WERI-Rb-1 (cell line): Measurements from ENCODE around the gene CD59.

ENCODE experiments used
- DNase-seq: peaks from one replicate; pipeline ENCODE4 v3.0.0-alpha.2; 2020
- H3K27ac ChIP-seq: fragments of 250-450 bp; sonication (Bioruptor Pico); 2 replicates; pipeline ENCODE4 v1.5.1; 2020; ENCODE audit warnings: mild to moderate bottlenecking, moderate library complexity
- H3K27me3 ChIP-seq: fragments of 250-450 bp; sonication (Bioruptor Pico); 2 replicates; pipeline ENCODE4 v1.5.1; 2021; ENCODE audit warnings: mild to moderate bottlenecking, low read depth, moderate library complexity; ENCODE audit not compliant: insufficient read depth, severe bottlenecking
- H3K36me3 ChIP-seq: fragments of 250-450 bp; sonication (Bioruptor Pico); 2 replicates; pipeline ENCODE4 v1.5.1; 2020; ENCODE audit warnings: mild to moderate bottlenecking, moderate library complexity
- H3K4me3 ChIP-seq: 2 replicates; pipeline ENCODE4 v1.5.1; 2011; ENCODE audit warnings: low read depth, mild to moderate bottlenecking, control low read depth, low read length
- H3K9me3 ChIP-seq: fragments of 250-450 bp; sonication (Bioruptor Pico); 2 replicates; pipeline ENCODE4 v1.5.1; 2021; ENCODE audit warnings: mild to moderate bottlenecking, moderate library complexity; ENCODE audit not compliant: severe bottlenecking
- CTCF ChIP-seq: IDR thresholded peaks from 2 replicates; pipeline ENCODE4 v1.5.1; 2011; ENCODE audit warnings: low read depth, mild to moderate bottlenecking, control low read depth, inconsistent platforms, low read length

Gene CD59

GRCh38 chr11:33695051-33695566 is 41.1 kb downstream of the CD59 start:
- DNase-seq, result no peak
- H3K36me3 ChIP-seq, result no peaks in the 10 kb centered on the region
- no peak overlapping the region for H3K4me3 ChIP-seq
- no peak overlapping the region for H3K27ac ChIP-seq
- no peaks in the 10 kb centered on the region for H3K9me3 ChIP-seq
- TF ChIP-seq CTCF, result no peak
- H3K27me3 ChIP-seq, result no peaks in the 10 kb centered on the region

GRCh38 chr11:33694346-33695050 is 41.7 kb downstream of the CD59 start:
- Histone ChIP-seq H3K27ac (no peak overlapping the region), H3K4me3 (no peak overlapping the region), H3K36me3 (no peaks in the 10 kb centered on the region), H3K27me3 (no peaks in the 10 kb centered on the region), H3K9me3 (no peaks in the 10 kb centered on the region)
- no peak for TF ChIP-seq CTCF
- no peak for DNase-seq

GRCh38 chr11:33692541-33692940 is 43.7 kb downstream of the CD59 start:
- H3K27me3 ChIP-seq, result no peaks in the 10 kb centered on the region
- H3K4me3 ChIP-seq, result no peak overlapping the region
- H3K9me3 ChIP-seq, result no peaks in the 10 kb centered on the region
- no peak for TF ChIP-seq CTCF
- no peaks in the 10 kb centered on the region for H3K36me3 ChIP-seq
- no peak overlapping the region for H3K27ac ChIP-seq
- no peak for DNase-seq

- no peak for TF ChIP-seq CTCF
- DNase-seq, result no peak
- H3K27me3 ChIP-seq, result no peaks in the 10 kb centered on the region
- H3K4me3 ChIP-seq, result no peak overlapping the region
- H3K9me3 ChIP-seq, result peaks cover 4% of the 10 kb centered on the region
- no peaks in the 10 kb centered on the region for H3K36me3 ChIP-seq
- H3K27ac ChIP-seq, result no peak overlapping the region
Measured at GRCh38 chr11:33692013-33692504, 44.2 kb downstream of the CD59 start.

- Histone ChIP-seq H3K27me3 (no peaks in the 10 kb centered on the region), H3K27ac (no peak overlapping the region), H3K4me3 (no peak overlapping the region), H3K9me3 (peaks cover 5% of the 10 kb centered on the region), H3K36me3 (no peaks in the 10 kb centered on the region)
- DNase-seq, result no peak
- TF ChIP-seq CTCF, result no peak
Measured at GRCh38 chr11:33691066-33691864, 45.0 kb downstream of the CD59 start.
